OCI-LY1 (cell line): Measurements from ENCODE around the gene KNSTRN.

Experiments used
- H2AFZ ChIP-seq: fragments of 200-600 bp; sonication (generic), shearing (Covaris generic); 2 replicates; pipeline ENCODE4 v1.6.0; 2014; ENCODE audit warnings: antibody characterized with exemption, mild to moderate bottlenecking, low read length
- H3F3A ChIP-seq: fragments of 200-600 bp; sonication (generic), shearing (Covaris generic); 2 replicates; pipeline ENCODE4 v1.6.0; 2014; ENCODE audit warnings: mild to moderate bottlenecking, antibody characterized with exemption, low read length, moderate library complexity; ENCODE audit not compliant: insufficient read depth
- H3K27ac ChIP-seq: fragments of 200-600 bp; sonication (generic); 2 replicates; pipeline ENCODE4 v1.5.1; 2014; ENCODE audit warnings: low read length, mixed run types, mild to moderate bottlenecking, low read depth; ENCODE audit not compliant: poor library complexity, severe bottlenecking
- H3K27me3 ChIP-seq: fragments of 200-600 bp; sonication (generic); 2 replicates; pipeline ENCODE4 v1.6.0; 2014; ENCODE audit warnings: antibody characterized with exemption, mild to moderate bottlenecking, low read length, moderate library complexity; ENCODE audit not compliant: insufficient read depth
- H3K36me3 ChIP-seq: fragments of 200-600 bp; sonication (generic); 2 replicates; pipeline ENCODE4 v1.6.1; 2014; ENCODE audit warnings: mild to moderate bottlenecking, antibody characterized with exemption, low read length, moderate library complexity, mixed read lengths; ENCODE audit not compliant: insufficient read depth
- H3K4me1 ChIP-seq: fragments of 200-600 bp; sonication (generic); 2 replicates; pipeline ENCODE4 v1.5.1; 2014; ENCODE audit warnings: mild to moderate bottlenecking, low read length, moderate library complexity; ENCODE audit not compliant: insufficient read depth, severe bottlenecking
- H3K4me2 ChIP-seq: fragments of 200-600 bp; sonication (generic), shearing (Covaris generic); 2 replicates; pipeline ENCODE4 v1.6.1; 2014; ENCODE audit warnings: low read length
- H3K4me3 ChIP-seq: fragments of 200-600 bp; sonication (generic); 2 replicates; pipeline ENCODE4 v1.5.1; 2014; ENCODE audit warnings: low read length, low read depth, mild to moderate bottlenecking, mixed read lengths; ENCODE audit not compliant: poor library complexity, severe bottlenecking
- H3K79me2 ChIP-seq: fragments of 200-600 bp; shearing (Covaris generic); 2 replicates; pipeline ENCODE4 v1.6.1; 2016; ENCODE audit warnings: mixed run types, low read length, mixed read lengths; ENCODE audit not compliant: insufficient read depth
- H3K9ac ChIP-seq: fragments of 200-600 bp; sonication (generic), shearing (Covaris generic); 2 replicates; pipeline ENCODE4 v1.6.1; 2014; ENCODE audit warnings: mild to moderate bottlenecking, low read length, mixed read lengths
- H3K9me2 ChIP-seq: fragments of 200-600 bp; sonication (generic), shearing (Covaris generic); 2 replicates; pipeline ENCODE4 v1.6.1; 2014; ENCODE audit warnings: low read depth, mild to moderate bottlenecking, low read length, mixed read lengths
- H3K9me3 ChIP-seq: fragments of 200-600 bp; shearing (Covaris generic); 2 replicates; pipeline ENCODE4 v1.6.1; 2014; ENCODE audit warnings: low read length, mixed read lengths
- H4K20me1 ChIP-seq: fragments of 200-600 bp; sonication (generic), shearing (Covaris generic); 2 replicates; pipeline ENCODE4 v1.6.0; 2016; ENCODE audit warnings: mild to moderate bottlenecking, low read length; ENCODE audit not compliant: insufficient read depth
- EZH2 ChIP-seq: fragments of 200-600 bp; sonication (generic), shearing (Covaris generic); IDR thresholded peaks from 2 replicates; pipeline ENCODE4 v1.8.0; 2017; ENCODE audit warnings: borderline replicate concordance, mixed run types, mild to moderate bottlenecking, antibody characterized with exemption, low read length, moderate library complexity, mixed read lengths
- TF ChIP-seq, protein P1 (sequence below): fragments of 200-600 bp; sonication (generic), shearing (Covaris generic); IDR thresholded peaks from 2 replicates; pipeline ENCODE4 v1.5.1; 2017; ENCODE audit warnings: mild to moderate bottlenecking, antibody characterized with exemption, low read length, moderate library complexity, mixed read lengths

Gene KNSTRN

DNA sequence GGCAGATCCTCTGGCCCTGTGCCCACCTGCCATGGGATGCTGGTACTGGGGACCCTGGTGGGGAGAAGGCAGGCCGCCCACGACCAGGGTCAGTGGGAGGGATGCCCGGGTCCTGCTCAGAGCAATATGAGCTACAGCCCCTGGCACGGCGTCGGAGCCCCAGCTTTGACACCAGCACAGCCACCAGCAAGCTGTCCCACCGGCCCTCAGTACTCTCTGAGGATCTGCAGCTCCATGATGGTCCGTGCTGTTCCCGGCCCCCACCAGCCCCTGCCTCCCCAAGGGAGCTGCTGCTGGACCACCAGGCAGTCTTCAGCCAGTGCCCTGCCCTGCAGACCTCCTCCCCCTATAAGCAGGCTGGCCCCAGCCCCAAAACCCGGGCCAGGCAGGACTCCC is 13.0 kb upstream of the KNSTRN start:
- H3K27me3 ChIP-seq: 0 out of 2 replicates have a peak, but pooled peaks cover 9% of the 10 kb centered on the region
- no peak overlapping the region for H3K27ac ChIP-seq
- peaks cover 13% of the 10 kb centered on the region for H3K4me1 ChIP-seq
- H4K20me1 ChIP-seq: no peaks in the 10 kb centered on the region
- TF ChIP-seq, protein P1, sequence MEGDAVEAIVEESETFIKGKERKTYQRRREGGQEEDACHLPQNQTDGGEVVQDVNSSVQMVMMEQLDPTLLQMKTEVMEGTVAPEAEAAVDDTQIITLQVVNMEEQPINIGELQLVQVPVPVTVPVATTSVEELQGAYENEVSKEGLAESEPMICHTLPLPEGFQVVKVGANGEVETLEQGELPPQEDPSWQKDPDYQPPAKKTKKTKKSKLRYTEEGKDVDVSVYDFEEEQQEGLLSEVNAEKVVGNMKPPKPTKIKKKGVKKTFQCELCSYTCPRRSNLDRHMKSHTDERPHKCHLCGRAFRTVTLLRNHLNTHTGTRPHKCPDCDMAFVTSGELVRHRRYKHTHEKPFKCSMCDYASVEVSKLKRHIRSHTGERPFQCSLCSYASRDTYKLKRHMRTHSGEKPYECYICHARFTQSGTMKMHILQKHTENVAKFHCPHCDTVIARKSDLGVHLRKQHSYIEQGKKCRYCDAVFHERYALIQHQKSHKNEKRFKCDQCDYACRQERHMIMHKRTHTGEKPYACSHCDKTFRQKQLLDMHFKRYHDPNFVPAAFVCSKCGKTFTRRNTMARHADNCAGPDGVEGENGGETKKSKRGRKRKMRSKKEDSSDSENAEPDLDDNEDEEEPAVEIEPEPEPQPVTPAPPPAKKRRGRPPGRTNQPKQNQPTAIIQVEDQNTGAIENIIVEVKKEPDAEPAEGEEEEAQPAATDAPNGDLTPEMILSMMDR: no peak
- H3K36me3 ChIP-seq: no peaks in the 10 kb centered on the region
- H3K9me3 ChIP-seq: no peaks in the 10 kb centered on the region
- no peaks in the 10 kb centered on the region for H3F3A ChIP-seq
- no peak overlapping the region for H3K4me2 ChIP-seq
- H2AFZ ChIP-seq: no peak overlapping the region
- H3K9ac ChIP-seq: no peak overlapping the region
- no peak overlapping the region for H3K4me3 ChIP-seq
- no peaks in the 10 kb centered on the region for H3K79me2 ChIP-seq
- H3K9me2 ChIP-seq: no peaks in the 10 kb centered on the region

DNA sequence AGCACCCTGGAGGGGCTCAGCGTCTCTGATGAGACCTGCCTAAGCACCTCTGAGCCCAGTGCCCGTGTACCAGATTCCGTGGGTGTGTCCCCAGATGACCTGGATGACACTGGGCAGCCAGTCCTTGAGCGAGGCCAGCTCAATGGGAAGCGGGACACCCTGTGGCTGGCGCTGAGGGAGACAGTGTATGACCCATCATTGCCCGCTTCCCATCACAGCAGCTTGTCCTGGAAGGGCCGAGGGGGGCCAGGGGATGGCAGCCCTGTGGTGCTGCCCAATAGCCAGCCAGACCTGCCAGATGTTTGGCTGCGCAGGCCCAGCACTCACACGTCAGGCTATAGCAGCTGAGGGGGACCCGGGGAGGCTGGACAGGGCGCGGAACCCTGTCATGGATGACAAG is 12.6 kb upstream of the KNSTRN start:
- TF ChIP-seq, protein P1: no peak
- TF ChIP-seq EZH2: no peak
- 0 out of 2 replicates have a peak, but pooled peaks cover 9% of the 10 kb centered on the region for H3K27me3 ChIP-seq
- H3K9me3 ChIP-seq: no peaks in the 10 kb centered on the region
- H4K20me1 ChIP-seq: no peaks in the 10 kb centered on the region
- no peak overlapping the region for H3K4me2 ChIP-seq
- H3K36me3 ChIP-seq: no peaks in the 10 kb centered on the region
- no peaks in the 10 kb centered on the region for H3F3A ChIP-seq
- H3K4me1 ChIP-seq: peaks cover 13% of the 10 kb centered on the region
- H3K9me2 ChIP-seq: no peaks in the 10 kb centered on the region
- H3K79me2 ChIP-seq: no peaks in the 10 kb centered on the region
- no peak overlapping the region for H3K4me3 ChIP-seq
- H3K27ac ChIP-seq: no peak overlapping the region
- no peak overlapping the region for H3K9ac ChIP-seq
- no peak overlapping the region for H2AFZ ChIP-seq

DNA sequence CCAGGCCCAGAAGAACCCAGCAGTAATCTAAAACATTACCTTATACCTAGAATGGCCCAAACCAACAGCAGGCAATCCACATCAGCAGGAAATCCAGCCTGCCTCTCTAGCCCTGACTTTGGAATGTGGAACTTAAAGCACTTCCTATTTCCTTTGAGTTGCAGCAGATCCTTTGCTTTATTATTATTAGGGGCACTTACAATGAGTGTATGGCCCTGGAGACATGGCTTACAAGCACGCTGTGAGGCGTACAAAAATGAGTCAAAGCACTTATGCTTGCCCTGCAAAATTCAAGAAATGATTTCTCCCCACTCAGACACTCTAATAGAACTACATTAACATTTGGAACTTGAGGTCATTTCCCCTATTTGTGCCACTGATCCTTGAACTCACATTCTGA is 9.5 kb upstream of the KNSTRN start:
- 0 out of 2 replicates have a peak, but pooled peaks cover 11% of the 10 kb centered on the region for H3K27me3 ChIP-seq
- H3K4me1 ChIP-seq: peaks cover 5% of the 10 kb centered on the region
- H3K79me2 ChIP-seq: no peaks in the 10 kb centered on the region
- H3K9me3 ChIP-seq: no peaks in the 10 kb centered on the region
- no peak overlapping the region for H3K9ac ChIP-seq
- no peak overlapping the region for H2AFZ ChIP-seq
- no peaks in the 10 kb centered on the region for H3F3A ChIP-seq
- H4K20me1 ChIP-seq: no peaks in the 10 kb centered on the region
- H3K27ac ChIP-seq: no peak overlapping the region
- TF ChIP-seq EZH2: no peak
- TF ChIP-seq, protein P1: no peak
- H3K9me2 ChIP-seq: no peaks in the 10 kb centered on the region
- H3K4me2 ChIP-seq: no peak overlapping the region
- H3K4me3 ChIP-seq: no peak overlapping the region
- no peaks in the 10 kb centered on the region for H3K36me3 ChIP-seq
